SK-N-MC (cell line): ENCODE data around the gene RELN.

Experiments
- EZH2 ChIP-seq: fragments of 200-600 bp; sonication (generic); IDR thresholded peaks from one replicate; pipeline ENCODE4 v1.6.1; 2017; ENCODE audit warnings: antibody characterized with exemption
- POLR2AphosphoS5 ChIP-seq: IDR thresholded peaks from 2 replicates; pipeline ENCODE4 v1.6.1; 2012; ENCODE audit warnings: mild to moderate bottlenecking, low read depth, low read length, borderline replicate concordance

DNA sequence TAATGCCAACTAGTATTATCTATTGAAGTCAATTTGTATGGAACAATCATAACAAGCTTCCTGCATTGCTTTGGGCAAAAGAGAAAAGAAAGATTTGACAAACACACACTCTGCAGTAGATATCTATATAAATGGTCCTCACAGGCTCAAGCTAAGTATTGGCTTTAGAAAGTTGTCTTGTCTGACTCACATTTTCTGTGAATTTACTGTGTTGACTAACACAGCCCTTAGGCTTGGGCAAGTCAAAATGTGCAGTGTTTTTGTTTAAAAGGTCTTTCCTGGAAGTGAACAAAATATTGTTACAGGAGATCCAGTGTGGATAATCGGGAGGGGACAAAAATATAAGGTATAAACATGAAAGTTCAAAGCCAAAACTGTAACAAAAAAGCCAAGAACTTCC is 194.4 kb downstream of the RELN start:
- TF ChIP-seq EZH2: no peak
- TF ChIP-seq POLR2AphosphoS5: no peak
